Activated T-cell treated with anti-CD3 and anti-CD28 coated beads for 4 hours (primary cell): ENCODE measurements around the gene EGR1.
A peak's percentile ranks its signal among the peaks of the same experiment; 100 is the strongest.
"Not testable (repeated sequence)": the region's sequence is repeated elsewhere in the genome, so short reads cannot be mapped to it uniquely, and the experiment has no call there.

Source experiments
- DNase-seq: peaks from one replicate; pipeline ENCODE4 v3.0.0-alpha.2; 2020

Gene EGR1

DNA sequence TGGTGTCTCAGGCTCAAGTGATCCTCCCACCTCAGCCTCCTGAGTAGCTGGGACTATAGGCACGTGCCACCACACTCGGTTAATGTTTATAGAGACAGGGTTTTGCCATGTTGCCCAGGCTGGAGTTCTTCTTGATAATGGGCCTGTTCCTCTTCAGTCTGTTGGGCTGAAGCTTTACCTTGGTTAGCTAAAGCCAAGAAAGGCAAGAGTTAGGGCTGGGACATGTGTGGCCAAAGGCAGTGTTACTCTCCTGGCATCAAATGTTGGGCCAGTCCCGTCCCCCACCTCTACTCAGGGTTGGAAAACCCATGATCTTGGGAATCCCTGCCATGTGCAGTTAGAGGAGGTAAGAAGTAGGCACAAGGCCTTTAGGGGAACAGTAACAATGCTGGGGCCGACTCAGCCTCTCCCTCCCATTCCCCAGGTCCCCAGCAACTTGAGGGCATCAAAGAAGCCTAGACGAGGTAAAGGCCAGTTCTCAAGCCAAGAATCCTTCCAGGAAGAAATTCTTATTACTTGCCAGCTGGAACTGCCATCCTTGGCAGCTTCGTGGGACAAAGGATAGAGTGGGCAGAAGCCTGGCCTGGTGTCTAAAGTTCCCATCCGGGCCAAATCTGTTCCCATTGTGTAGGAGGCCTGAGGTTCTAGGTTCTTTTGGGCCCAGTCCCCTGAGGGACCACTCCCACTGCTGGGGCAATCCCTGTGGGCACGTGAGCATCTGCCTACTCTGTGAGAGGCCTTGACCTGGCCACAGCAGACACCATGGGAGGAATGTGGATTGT lies 4.5 kb downstream of the EGR1 start:
- peak; percentile 36 for DNase-seq

DNA sequence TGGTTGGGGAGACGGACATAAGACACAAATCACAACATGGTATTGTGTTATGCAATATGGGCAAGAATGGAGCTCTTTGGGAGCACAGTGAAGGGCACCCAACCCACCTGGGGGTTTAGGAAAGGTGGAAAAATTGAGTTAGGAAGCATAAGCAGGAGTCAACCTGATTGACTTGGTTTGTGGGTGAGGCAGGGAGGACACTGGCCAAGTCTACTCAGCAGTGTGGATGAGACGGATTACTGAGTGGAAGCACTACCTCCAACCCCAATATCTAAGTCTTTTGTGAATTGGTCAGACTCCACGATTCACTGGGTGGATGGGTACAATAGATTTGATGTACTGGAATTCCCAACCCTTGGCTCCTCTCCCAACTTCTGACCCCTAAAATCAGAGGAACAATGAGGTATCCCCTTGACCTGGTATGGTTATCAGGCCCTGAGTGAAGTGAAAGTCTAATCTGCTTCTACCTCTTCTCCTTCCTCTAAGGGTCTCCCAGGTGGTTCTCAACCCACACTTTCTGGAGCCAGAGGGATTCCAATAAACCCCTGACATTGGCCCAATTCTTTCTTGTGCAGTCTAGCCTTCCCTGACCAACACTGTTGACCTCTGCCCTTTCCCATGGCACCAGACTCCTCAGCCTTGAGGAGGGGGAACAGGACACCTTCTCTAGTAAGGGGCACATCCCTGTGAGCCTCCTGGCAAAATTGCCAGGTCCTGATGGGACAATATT lies 5.2 kb downstream of the EGR1 start:
- no peak for DNase-seq

DNA sequence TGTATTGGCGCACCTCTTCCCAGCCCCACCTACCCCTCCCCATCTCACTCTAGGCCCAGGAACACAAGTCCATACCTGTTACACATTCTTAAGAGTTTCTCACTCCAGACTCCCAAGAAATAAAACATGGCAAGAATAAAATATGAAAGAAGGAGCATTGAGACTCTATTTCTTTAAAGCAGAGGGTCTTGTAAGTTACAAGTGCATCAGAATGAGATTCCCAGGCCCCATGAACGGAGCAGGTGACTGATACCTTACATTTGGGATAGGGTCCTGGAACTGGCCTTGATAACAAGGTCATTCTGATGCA lies 5.7 kb downstream of the EGR1 start:
- DNase-seq, result no peak

DNA sequence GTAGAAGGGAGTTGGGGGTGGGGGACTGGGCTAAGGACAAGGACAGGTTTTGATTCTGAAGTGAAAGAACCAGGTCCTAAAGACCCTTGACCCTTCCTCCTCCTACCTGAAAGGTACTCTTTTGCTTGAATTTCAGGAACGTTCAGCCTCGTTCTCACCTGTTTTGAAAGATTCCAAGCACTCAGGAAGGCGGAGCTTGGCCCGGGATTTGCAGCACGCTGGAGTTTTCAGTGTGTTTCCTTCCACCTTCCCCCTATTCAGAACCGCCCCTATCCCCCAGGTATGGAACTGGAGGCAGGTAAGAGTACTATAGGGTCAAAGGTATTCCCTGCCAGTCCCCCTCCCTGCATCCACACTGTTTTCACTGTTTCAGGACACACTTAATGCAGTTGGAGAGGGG lies 7.1 kb downstream of the EGR1 start:
- no peak for DNase-seq

DNA sequence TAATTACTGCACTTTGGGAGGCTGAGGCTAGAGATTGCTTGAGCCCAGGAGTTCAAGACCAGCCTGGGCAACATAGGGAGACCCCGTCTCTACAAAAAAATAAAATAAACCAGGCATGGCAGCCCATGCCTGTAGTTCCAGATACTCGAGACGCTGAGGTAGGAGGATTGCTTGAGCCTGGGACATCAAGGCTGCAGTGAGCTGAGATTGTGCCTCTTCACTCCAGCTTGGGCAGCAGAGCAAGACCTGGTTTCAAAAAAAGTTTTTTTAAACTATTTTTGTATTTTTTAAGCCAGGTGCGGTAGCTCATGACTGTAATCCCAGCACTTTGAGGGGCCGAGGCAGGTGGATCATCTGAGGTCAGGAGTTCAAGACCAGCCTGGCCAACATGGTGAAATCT lies 7.9 kb downstream of the EGR1 start:
- DNase-seq, result not testable (repeated sequence)

DNA sequence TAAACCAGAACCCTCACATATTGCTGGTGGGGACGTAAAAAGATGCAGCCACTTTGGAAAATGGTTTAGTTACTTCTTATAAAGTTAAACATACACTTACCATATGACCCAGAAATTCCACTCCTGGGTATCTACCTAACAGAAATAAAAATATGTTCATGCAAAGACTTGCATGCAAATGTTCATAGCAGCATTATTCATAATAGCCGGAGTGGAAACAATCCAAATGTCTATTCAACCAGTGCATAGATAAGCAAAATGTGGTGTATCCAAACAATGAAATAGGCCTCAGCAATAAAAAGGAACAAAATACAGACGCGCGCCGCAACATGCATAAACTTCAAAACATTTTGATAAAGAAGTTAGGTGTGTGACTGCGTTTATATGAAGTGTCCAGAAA lies 11.6 kb downstream of the EGR1 start:
- DNase-seq, result no peak

DNA sequence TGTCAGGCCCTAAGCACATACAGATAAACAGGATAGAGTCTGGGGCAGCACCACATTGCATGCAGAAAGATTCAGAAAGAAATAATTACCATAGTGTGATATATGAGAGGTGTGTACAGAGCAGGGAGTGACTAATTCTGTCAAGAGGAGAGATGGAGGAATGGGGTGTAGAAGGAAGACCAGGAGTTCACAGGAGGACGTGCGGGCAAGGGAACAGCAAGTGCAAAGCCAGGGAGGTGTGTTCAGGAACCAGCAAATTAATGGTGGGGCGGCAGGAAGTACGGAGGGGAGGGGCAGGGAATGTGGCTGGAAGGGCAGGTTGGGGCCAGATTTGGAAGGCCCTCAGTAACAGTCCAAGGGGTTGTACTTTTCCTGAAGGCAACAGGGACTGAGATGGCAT lies 17.4 kb downstream of the EGR1 start:
- no peak for DNase-seq

DNA sequence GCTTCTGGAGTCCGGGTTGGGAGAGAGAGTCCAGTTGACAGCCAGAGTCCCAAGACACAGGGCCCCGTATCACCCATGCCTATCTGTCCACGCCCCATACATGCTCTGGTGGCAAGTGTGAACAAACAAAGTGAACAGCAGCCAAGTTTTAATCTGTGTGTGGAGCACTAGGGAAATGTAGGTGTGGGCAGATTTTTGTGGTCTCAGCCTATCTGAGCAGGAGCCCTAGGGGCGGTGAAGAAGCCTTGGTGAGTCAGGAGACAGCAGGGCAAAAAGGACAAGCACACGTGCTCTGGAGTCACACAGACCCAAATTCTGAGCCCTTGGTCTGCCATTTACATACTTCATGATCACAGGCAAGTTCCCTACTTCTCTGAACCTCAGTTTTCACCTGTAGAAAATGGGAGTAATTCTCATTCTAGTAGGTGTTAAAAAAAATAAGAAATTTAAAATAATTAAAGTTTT lies 23.2 kb downstream of the EGR1 start:
- no peak for DNase-seq

DNA sequence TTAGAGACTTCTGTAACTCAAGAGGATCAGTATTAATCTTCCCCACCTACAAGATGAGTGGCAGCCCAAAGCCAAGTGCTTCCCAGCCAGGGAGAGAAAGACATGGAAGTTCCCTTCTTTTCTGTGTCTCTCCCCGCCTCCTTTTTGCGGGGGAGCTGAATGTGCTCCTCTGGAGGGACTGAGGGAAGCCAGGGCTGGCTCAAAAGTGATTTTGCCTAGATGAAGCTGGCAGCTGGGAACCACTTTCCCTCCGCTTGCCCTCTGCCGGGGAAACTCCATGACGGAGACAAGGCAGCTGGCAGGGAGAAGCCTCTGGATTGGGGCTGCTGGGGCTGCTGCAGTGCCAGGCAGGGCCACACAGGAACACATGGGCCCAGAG lies 24.4 kb downstream of the EGR1 start:
- no peak for DNase-seq

DNA sequence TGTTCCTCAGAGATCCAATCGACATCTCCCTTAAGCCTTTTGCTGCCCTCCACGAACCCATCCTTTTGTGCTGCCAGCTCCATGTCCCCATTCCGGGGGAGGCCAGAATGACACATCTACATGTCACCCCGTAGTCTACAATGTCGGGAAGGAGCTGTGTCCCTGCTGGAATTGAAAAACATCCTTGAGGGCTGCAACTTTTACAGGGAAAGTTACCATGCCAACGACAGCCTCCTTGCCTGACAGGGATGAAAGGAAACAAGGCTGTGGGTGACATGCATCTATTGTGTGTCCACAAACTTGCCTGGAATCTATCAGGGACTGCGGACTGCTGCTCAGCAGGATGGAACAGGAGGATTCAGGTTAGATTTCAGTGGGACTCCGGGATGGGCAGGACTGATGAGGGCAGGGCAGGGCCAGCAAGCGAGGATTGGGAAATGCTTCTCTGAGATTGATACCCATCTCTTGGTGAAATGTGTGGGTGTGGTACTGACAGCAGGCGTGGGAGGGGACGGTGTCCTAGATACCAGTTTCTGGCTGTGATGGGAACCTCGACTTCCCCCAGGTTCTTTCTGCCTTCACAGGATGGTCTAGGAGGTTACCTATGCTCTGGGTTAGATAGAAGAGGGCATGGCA lies 25.5 kb downstream of the EGR1 start:
- no peak for DNase-seq

DNA sequence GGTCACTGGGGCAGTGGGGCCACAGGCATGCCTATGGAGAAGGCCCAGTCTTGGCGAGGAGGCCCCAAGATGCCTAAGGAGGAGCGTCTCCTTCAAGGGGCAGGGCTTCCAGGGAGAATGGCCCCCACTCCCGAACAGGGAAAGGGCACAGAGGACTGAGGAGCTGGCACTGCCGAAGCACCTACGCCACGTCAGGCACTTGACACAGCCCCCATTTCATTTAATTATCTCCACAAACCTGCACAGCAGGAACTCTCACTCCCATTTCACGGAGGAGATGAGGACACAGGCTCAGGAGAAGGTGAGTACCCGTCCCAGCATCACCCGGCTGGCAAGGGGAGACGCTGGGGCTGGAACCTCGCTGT lies 26.0 kb downstream of the EGR1 start:
- no peak for DNase-seq

DNA sequence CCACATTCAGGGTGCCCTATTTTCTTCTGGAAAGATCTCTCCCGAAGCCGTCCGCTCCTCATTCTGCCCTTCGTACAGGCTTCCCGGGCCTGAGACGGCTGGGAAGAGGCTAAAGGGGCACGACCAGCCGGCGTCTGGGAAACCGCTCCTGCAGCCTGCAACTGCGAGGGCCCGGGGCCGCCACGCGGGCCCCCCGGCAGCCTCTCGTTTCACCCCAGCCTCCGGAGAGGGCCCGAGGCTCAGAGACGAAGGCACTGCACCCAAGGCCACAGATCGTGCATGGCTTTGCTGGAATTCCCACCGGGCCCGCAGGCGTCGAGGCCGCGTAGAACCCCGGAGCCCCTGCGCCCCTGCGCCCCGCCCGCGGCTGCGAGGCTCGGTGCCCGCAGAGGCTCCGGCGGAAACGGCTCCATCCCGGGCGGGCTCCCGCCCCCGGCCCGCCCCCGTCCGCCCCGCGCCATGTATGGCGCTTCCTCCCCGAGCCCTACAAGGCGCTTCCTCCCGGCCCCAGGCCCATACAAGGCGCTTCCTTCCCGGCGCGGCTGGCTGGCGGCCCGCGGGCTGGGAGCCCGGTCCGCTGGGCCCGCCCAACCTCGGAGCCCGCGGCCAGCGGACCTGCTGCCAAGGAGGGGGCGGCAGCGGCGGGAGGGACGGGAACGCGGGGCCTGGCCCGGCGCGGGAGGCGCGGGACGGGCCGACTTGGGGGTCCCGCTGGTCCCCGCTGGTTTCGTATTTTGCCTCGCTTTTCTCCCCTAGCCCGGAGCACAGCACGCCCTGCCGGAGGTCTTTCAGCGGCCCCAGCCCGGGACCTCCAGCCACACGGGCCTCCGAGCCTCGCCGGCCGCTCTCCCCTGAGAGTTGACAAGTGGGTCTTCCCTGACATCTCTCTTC lies 26.6 kb downstream of the EGR1 start:
- peak; percentile 71 for DNase-seq

DNA sequence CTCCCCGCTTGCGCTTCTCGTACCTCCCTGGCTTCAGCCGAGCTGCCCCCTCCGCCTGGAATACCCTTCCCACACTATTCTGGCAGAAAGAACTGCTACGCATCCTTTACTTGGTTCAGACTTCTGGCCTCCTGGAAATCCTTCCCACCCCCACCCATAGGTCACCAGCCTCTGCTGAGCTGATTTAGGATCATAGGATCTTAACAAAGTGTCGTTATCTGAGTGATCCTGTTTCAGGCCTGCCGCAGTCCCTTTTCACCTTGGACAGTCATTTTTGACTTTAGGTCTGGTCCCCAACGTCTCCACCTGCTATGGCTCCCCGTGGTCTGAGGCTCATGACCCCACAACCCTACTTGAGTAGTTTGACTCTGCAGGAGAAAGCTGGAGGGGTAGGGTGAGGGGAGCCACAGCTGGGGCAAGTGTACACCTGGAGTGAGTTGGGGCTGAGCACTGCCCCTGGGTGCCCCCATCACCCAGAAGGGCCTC lies 27.3 kb downstream of the EGR1 start:
- no peak for DNase-seq

DNA sequence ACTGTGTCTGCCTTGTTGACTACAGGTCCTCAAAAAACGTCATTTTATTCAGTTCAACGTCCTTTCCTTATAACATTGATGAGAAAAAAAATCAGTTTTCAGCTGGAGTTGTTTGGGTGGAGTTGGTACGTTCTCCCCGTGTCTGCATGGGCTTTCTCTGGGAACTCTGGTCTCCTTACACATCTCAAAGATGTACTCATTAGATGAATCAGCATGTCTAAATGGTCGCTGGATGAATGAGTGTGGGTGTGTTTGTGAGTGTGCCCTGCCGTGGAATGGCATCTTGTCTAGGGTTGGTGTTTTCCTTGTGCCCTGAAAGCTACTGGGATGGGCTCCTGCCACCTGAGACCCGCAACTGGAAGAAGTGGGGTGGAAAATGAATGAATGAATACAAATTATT lies 30.1 kb downstream of the EGR1 start:
- DNase-seq, result no peak

DNA sequence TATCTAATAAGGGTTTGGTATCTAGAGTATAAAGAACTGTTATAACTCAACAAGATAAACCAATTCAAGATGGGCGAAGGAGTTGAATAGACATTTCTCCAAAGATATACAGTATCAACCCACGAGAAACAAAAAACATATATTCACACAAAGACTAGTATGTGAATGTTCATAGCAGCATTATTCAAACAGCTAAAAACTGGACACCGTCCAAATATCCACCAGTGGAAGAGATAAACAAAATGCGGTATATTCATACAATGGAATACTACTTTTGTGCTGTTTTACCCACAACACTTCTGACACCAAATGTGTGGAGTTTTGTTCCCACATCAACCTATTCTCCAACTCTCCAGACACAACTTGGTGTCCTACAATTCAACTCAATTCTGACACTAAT lies 33.1 kb downstream of the EGR1 start:
- no peak for DNase-seq

DNA sequence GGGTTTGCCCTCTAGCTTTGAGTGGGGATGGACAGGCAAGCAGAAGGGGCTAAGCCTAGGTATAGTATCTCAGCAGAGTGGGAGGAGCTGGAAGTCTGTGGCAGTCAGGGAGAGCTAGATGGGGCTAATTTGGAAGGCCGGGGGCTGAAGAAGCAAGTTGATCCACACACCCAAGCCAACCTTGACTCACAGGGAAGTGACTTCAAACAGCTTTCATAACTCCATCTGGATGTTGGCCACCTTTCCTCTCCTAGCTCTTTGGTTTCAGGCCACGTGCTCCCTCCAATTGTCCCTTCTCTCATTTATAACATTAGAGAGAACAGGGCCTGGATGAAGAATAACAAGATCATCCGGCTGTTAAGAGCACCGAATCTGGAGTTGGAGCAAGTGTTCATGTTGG lies 36.8 kb downstream of the EGR1 start:
- no peak for DNase-seq

DNA sequence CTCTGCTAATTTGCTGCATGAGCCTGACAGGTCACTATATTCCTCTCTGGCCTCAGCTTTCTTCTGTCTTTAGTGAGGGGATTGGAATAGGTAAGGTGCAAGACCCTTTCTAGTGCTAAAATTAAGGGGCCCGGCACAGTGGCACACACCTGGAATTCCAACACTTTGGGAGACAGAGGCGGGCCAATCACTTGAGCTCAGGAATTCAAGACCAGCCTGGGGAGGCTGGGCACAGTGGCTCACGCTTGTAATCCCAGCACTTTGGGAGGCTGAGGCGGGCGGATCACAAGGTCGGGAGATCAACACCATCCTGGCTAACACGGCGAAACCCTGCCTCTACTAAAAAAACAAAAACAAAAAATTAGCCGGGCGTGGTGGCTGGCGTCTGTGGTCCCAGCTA lies 37.2 kb downstream of the EGR1 start:
- no peak for DNase-seq

DNA sequence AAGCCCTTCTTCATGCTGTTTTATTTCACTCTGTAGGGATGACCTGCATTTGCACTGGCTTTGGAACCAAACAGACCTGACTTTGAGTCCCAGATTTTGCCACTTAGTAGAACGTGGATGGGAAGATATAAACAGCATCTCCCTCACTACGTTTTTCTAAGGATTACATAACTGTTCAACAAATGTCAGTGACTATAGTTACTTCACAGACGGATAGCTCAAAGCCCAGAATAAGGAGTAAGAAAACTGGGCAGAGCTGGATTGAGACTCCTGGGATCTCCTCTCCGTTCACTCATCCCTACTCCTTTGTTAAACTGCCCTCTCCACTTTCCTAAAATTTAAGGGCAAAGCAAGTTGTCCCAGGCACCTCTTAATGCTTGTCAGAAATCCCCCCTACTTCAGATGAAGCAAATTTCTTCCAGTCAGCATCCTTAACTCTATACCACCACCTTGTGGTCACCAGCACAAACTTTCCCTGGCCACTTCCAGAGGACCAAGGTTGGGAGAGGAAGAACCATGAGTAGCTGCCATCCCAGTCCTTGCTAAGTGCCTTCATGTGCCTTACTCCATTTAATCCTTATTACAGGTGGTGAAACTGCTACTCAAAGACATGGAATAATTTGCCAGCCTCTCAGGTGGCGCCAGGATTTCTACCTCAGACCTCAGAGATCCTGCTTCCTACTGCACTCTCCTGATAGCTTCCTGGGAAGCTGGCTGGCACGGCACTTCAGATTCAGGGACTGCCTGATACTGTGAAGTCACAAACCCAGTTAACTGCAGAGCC lies 38.4 kb downstream of the EGR1 start:
- DNase-seq, result no peak

DNA sequence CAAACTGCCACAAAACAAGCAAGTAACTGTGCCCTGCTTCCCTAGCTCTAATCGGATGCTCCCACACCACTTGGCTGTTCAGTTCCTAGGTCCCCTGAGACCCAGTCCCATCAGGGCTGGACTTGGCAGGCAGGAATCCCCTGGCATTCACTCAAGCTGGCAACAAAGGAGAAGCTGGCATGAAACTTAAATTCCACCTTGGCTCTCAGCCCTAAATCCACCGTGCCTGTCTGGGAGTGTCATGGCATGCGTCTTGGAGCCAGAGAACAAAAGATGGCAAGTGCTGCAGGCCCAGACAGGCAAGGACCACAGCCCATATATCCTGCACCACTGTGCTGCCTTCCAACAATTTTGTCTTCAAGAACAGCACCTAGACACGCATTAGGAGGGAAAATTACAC lies 39.5 kb downstream of the EGR1 start:
- DNase-seq, result no peak

DNA sequence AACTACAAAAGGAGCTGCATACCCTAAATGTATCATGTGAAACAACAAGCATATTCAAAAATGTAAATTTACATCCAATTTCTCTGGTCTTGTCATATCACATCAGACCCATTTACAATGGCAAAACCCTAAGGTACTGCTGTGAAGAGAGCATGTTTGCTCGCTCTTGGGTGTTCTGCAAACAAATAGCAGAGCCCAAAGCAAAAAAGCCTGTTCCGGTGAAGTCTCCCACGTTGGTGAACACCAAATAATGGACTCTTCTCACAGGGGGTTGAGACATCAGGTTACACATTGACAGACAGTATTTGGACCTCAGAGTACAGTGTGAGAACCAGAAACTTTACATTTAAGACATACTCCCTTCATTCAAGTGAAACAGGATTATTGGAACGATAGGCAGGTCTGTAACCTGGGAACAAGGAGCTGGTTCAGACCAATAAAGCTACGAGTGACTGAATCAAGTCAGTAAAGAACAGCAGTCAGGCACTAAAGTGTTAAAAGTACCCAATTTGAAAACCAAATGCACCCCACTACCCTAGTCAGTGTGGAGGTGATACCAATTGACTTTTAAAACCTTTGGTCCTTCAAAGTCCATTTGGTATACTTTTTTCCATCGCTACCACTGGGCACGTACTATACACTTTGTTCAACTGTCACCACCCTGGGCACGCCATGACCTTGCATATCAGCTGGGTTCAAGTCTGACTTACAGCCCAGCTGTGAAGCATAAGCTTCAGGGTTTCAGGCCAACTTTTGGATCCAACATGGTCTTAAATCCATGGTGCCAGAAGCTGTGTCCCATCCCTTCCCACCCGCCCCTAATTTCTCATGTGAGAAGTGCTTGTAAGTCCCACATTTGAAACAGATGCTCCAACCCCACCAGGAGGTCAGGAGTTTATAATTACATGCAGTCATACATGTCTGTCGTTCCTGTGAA lies 41.4 kb downstream of the EGR1 start:
- DNase-seq, result no peak

DNA sequence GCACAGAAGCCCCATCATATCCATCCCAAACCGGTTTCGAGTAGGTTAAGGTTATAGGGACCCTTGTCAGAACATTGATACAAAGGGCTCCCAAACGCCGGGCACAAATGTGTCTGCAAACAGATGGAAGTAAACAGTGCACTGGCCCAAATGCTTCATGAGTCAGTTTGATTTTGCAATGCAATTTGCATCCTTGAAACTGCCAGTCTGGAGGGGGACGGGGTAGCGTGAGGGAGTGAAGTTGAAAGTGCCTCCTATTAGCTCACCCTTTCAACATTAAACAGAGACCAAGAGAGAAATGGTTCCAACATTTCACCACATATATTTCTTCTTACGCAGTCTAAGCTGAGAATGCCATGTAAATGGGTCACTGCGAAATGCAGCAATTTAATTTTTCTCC lies 42.2 kb downstream of the EGR1 start:
- not testable (repeated sequence) for DNase-seq
